H9 (cell line): Measurements from ENCODE around the gene LPAR1. TPM values are rescaled to one million over a fixed set of nuclear protein-coding genes. Genes with fewer than 3 reads are reported as not detected.

ENCODE experiments used
- DNase-seq: peaks from one replicate; pipeline ENCODE4 v3.0.0-alpha.2; 2017
- H2AFZ ChIP-seq: one replicate; pipeline ENCODE4 v1.6.1; 2013; ENCODE audit warnings: mild to moderate bottlenecking, low read length, control low read depth, moderate library complexity
- H2AK5ac ChIP-seq: 2 replicates; pipeline ENCODE4 v1.6.1; 2013; ENCODE audit warnings: low read length, control low read depth, mixed read lengths; ENCODE audit not compliant: insufficient read length
- H2BK120ac ChIP-seq: one replicate; pipeline ENCODE4 v1.6.1; 2013; ENCODE audit warnings: low read depth, mild to moderate bottlenecking, low read length, control low read depth, inconsistent platforms; ENCODE audit not compliant: poor library complexity, severe bottlenecking
- H2BK12ac ChIP-seq: 2 replicates; pipeline ENCODE4 v1.6.1; 2013; ENCODE audit warnings: low read length, control low read depth, mixed read lengths, low read depth; ENCODE audit not compliant: insufficient read length
- H2BK15ac ChIP-seq: 2 replicates; pipeline ENCODE4 v1.6.1; 2013; ENCODE audit warnings: low read depth, low read length, control low read depth
- H2BK20ac ChIP-seq: one replicate; pipeline ENCODE4 v1.6.1; 2013; ENCODE audit warnings: low read depth, mild to moderate bottlenecking, low read length, control low read depth, inconsistent platforms; ENCODE audit not compliant: poor library complexity, severe bottlenecking
- H2BK5ac ChIP-seq: 2 replicates; pipeline ENCODE4 v1.6.1; 2013; ENCODE audit warnings: low read length, control low read depth, mixed read lengths; ENCODE audit not compliant: insufficient read length
- H3K14ac ChIP-seq: 2 replicates; pipeline ENCODE4 v1.6.1; 2013; ENCODE audit warnings: low read length, control low read depth; ENCODE audit not compliant: insufficient read depth
- H3K18ac ChIP-seq: 2 replicates; pipeline ENCODE4 v1.6.1; 2013; ENCODE audit warnings: low read depth, mild to moderate bottlenecking, mixed read lengths, low read length, control low read depth; ENCODE audit not compliant: insufficient read length
- H3K23ac ChIP-seq: 2 replicates; pipeline ENCODE4 v1.6.1; 2013; ENCODE audit warnings: low read length, control low read depth, mixed read lengths, low read depth; ENCODE audit not compliant: insufficient read length
- H3K23me2 ChIP-seq: 2 replicates; pipeline ENCODE4 v1.6.1; 2013; ENCODE audit warnings: low read depth, mild to moderate bottlenecking, mixed read lengths, low read length, control low read depth; ENCODE audit not compliant: insufficient read length, poor library complexity, severe bottlenecking
- H3K27ac ChIP-seq: 2 replicates; pipeline ENCODE4 v1.5.1; 2013; ENCODE audit warnings: low read length, control low read depth, mixed read lengths, low read depth; ENCODE audit not compliant: insufficient read length
- H3K27me3 ChIP-seq: 2 replicates; pipeline ENCODE4 v1.6.1; 2013; ENCODE audit warnings: low read length, control low read depth, inconsistent platforms; ENCODE audit not compliant: insufficient read depth
- H3K4ac ChIP-seq: 2 replicates; pipeline ENCODE4 v1.6.1; 2013; ENCODE audit warnings: low read depth, mild to moderate bottlenecking, control low read depth, inconsistent platforms, low read length, moderate library complexity
- H3K4me1 ChIP-seq: 2 replicates; pipeline ENCODE4 v1.6.1; 2013; ENCODE audit warnings: low read length, control low read depth, inconsistent platforms; ENCODE audit not compliant: insufficient read depth
- H3K4me2 ChIP-seq: 2 replicates; pipeline ENCODE4 v1.6.1; 2013; ENCODE audit warnings: low read length, control low read depth, mixed read lengths; ENCODE audit not compliant: insufficient read length, insufficient read depth
- H3K56ac ChIP-seq: 2 replicates; pipeline ENCODE4 v1.6.1; 2013; ENCODE audit warnings: low read depth, mild to moderate bottlenecking, mixed read lengths, low read length, control low read depth; ENCODE audit not compliant: insufficient read length
- H3K79me1 ChIP-seq: 2 replicates; pipeline ENCODE4 v1.6.1; 2013; ENCODE audit warnings: low read depth, mild to moderate bottlenecking, moderate library complexity, low read length, control low read depth, inconsistent platforms; ENCODE audit not compliant: insufficient read depth, poor library complexity, severe bottlenecking
- H3K79me2 ChIP-seq: 2 replicates; pipeline ENCODE4 v1.6.1; 2013; ENCODE audit warnings: low read length, control low read depth, inconsistent platforms; ENCODE audit not compliant: insufficient read depth
- H3K9ac ChIP-seq: 2 replicates; pipeline ENCODE4 v1.6.1; 2013; ENCODE audit warnings: low read length, control low read depth, mixed read lengths; ENCODE audit not compliant: insufficient read length; ENCODE audit errors: extremely low read depth
- H3K9me3 ChIP-seq: one replicate; pipeline ENCODE4 v1.6.1; 2013; ENCODE audit warnings: low read depth, low read length, inconsistent platforms; ENCODE audit not compliant: control insufficient read depth
- H3T11ph ChIP-seq: one replicate; pipeline ENCODE4 v1.6.1; 2013; ENCODE audit warnings: mild to moderate bottlenecking, low read length, control low read depth, inconsistent platforms
- H4K20me1 ChIP-seq: one replicate; pipeline ENCODE4 v1.6.1; 2013; ENCODE audit not compliant: control insufficient read depth, insufficient read length, insufficient read depth
- H4K5ac ChIP-seq: 2 replicates; pipeline ENCODE4 v1.6.1; 2013; ENCODE audit warnings: low read depth, mild to moderate bottlenecking, mixed read lengths, low read length, control low read depth; ENCODE audit not compliant: insufficient read length
- H4K8ac ChIP-seq: replicated peaks from 2 replicates; pipeline ENCODE4 v1.6.1; 2013; ENCODE audit warnings: low read length, control low read depth, mixed read lengths, low read depth; ENCODE audit not compliant: insufficient read length
- H4K91ac ChIP-seq: 2 replicates; pipeline ENCODE4 v1.6.1; 2013; ENCODE audit warnings: low read depth, mild to moderate bottlenecking, moderate library complexity, mixed read lengths, low read length, control low read depth; ENCODE audit not compliant: insufficient read length
- H3K27ac Mint-ChIP-seq, 3 experiments: 2 replicates in 2 of 3; 3 replicates in 1 of 3; pipeline ENCODE4 v1.8.0; 2020 to 2021; ENCODE audit warnings: mixed read lengths in 3 of 3, mild to moderate bottlenecking in 1 of 3, moderate library complexity in 1 of 3
- H3K27me3 Mint-ChIP-seq: 2 replicates; pipeline ENCODE4 v1.8.0; 2021; ENCODE audit warnings: low read depth, mild to moderate bottlenecking, moderate library complexity, mixed read lengths
- H3K36me3 Mint-ChIP-seq, 3 experiments: 2 replicates in 2 of 3; 3 replicates in 1 of 3; pipeline ENCODE4 v1.8.0; 2020 to 2021; ENCODE audit warnings: low read depth in 3 of 3, mixed read lengths in 3 of 3; ENCODE audit not compliant: insufficient read depth in 1 of 3
- H3K4me1 Mint-ChIP-seq, 2 experiments: 2 replicates each; pipeline ENCODE4 v1.8.0; 2020; ENCODE audit warnings: mixed read lengths in 2 of 2
- H3K4me3 Mint-ChIP-seq, 2 experiments: 2 replicates in 1 of 2; 3 replicates in 1 of 2; pipeline ENCODE4 v1.8.0; 2020 to 2021; ENCODE audit warnings: mild to moderate bottlenecking in 2 of 2, mixed read lengths in 2 of 2, moderate library complexity in 1 of 2
- H3K9me3 Mint-ChIP-seq, 2 experiments: 2 replicates in 1 of 2; 3 replicates in 1 of 2; pipeline ENCODE4 v1.8.0; 2020; ENCODE audit warnings: mild to moderate bottlenecking in 2 of 2, mixed read lengths in 2 of 2, moderate library complexity in 1 of 2
- WGBS: extraction: QIAGEN DNeasy Blood & Tissue Kit; methylation state at CpG from one replicate; pipeline ENCODE4 v1.1.7; 2013; ENCODE audit warnings: missing lambda C conversion rate, low lambda C conversion rate, mixed read lengths; ENCODE audit not compliant: insufficient read length; ENCODE audit errors: extremely low coverage; 5-methylcytosine and 5-hydroxymethylcytosine counted together
- total RNA-seq: library from RNA; stranded (reverse); gene quantifications from 2 replicates; pipeline ENCODE4 v1.2.1, GENCODE V29; 2021
- TF ChIP-seq, protein P1 (sequence below): fragments of 200-600 bp; sonication (generic); conservative IDR thresholded peaks from 3 replicates; pipeline ENCODE4 v1.8.0; 2021; ENCODE audit warnings: antibody characterized with exemption, mild to moderate bottlenecking

LPAR1 gene
- total RNA-seq, 1 experiment from 2014 or later, result 1.3 TPM

- H2BK12ac ChIP-seq, result no peak overlapping the region
- no peak overlapping the region for H3K14ac ChIP-seq
- no peaks in the 10 kb centered on the region for H3K23me2 ChIP-seq
- H2BK5ac ChIP-seq, result no peak overlapping the region
- Mint-ChIP-seq H3K4me3 (no peak overlapping the region), H3K27me3 (no peaks in the 10 kb centered on the region), H3K4me1 (no peaks in the 10 kb centered on the region), H3K36me3 (no peaks in the 10 kb centered on the region), H3K27ac (no peak overlapping the region), H3K9me3 (no peaks in the 10 kb centered on the region)
- no peak for DNase-seq
- H4K5ac ChIP-seq, result no peak overlapping the region
- H3K4ac ChIP-seq, result no peak overlapping the region
- H3K18ac ChIP-seq, result no peak overlapping the region
- no peak overlapping the region for H4K8ac ChIP-seq
- WGBS, result no CpG with 5 or more reads among the region's 2 CpGs
- H3K27ac ChIP-seq, result no peak overlapping the region
- H3K56ac ChIP-seq, result no peak overlapping the region
- no peak overlapping the region for H3K23ac ChIP-seq
- TF ChIP-seq, protein P1, sequence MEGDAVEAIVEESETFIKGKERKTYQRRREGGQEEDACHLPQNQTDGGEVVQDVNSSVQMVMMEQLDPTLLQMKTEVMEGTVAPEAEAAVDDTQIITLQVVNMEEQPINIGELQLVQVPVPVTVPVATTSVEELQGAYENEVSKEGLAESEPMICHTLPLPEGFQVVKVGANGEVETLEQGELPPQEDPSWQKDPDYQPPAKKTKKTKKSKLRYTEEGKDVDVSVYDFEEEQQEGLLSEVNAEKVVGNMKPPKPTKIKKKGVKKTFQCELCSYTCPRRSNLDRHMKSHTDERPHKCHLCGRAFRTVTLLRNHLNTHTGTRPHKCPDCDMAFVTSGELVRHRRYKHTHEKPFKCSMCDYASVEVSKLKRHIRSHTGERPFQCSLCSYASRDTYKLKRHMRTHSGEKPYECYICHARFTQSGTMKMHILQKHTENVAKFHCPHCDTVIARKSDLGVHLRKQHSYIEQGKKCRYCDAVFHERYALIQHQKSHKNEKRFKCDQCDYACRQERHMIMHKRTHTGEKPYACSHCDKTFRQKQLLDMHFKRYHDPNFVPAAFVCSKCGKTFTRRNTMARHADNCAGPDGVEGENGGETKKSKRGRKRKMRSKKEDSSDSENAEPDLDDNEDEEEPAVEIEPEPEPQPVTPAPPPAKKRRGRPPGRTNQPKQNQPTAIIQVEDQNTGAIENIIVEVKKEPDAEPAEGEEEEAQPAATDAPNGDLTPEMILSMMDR, result no peak
- H3K4me1 ChIP-seq, result no peaks in the 10 kb centered on the region
- H2BK15ac ChIP-seq, result no peak overlapping the region
- no peaks in the 10 kb centered on the region for H3K79me1 ChIP-seq
- no peak overlapping the region for H3K9ac ChIP-seq
- H4K91ac ChIP-seq, result no peak overlapping the region
- no peaks in the 10 kb centered on the region for H3K79me2 ChIP-seq
- no peak overlapping the region for H2AK5ac ChIP-seq
- no peak overlapping the region for H3K4me2 ChIP-seq
- H3T11ph ChIP-seq, result no peak overlapping the region
- no peaks in the 10 kb centered on the region for H4K20me1 ChIP-seq
- no peak overlapping the region for H2BK20ac ChIP-seq
- no peak overlapping the region for H2AFZ ChIP-seq
- H3K9me3 ChIP-seq, result no peaks in the 10 kb centered on the region
- no peaks in the 10 kb centered on the region for H3K27me3 ChIP-seq
- no peak overlapping the region for H2BK120ac ChIP-seq
These were observed 14.5 kb upstream of the LPAR1 start for GRCh38 chr9:111052791-111053190.
